DMS 273 (cell line): ENCODE data around the gene LRMDA.
"Not testable (repeated sequence)": the region's sequence is repeated elsewhere in the genome, so short reads cannot be mapped to it uniquely, and the experiment has no call there.

Source experiments
- DNase-seq: peaks from one replicate; lab custom pipeline; 2025; ENCODE audit not compliant: unreplicated experiment; lab: John Stamatoyannopoulos, UW

Gene LRMDA

DNA sequence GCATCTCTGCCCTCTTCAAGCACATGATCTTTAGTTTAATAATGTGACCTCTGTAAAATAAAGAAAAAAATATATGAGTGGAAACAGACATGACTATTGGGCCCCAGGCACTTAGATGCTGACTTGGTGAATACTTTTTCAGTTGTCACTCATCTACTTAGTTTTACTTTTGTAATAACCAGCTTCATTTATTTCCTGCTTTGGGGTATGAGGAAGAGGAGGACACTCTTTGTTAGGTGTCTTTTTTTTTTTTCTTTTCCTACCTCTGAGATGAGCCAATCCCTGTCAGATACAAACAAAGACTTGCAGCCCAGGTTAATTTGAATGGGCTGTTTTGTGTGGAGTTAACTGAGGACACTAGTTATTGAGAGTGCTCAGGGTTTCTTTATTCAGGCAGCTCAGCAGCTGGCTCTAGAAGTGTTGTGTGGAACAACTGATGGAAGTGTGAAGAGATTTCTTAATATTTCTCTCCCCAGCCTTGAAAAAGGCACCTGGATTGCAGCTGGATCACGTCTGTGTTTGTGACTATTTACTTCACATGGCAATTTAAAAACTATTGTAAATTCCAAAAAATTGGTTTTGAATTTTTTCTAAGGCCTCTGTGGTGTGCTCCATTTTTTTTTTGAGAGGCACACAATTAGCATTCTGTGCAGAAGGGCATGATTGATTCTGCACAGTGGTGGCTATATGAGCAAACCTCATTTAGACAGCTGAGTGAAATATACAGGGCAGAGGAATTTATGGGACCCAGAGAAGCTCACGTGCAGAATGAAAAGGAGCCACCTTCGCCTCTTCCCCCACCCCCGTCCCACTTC lies 333.8 kb downstream of the LRMDA start:
- no peak for DNase-seq

DNA sequence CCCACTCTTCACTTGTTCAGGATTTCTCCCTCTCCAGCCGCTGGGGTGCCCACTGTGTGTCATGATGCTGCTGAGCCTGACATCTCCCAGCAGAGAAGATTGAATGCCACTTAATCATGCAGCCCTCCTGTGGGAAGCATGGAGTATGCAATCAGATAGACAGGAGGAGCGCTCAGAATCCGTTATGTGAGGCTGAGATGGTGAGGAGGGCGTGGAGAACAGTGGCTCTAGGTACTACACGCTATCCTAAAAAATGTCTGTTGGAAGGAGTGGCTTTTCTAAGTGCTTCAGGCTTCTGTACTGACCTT lies 334.3 kb downstream of the LRMDA start:
- no peak for DNase-seq

DNA sequence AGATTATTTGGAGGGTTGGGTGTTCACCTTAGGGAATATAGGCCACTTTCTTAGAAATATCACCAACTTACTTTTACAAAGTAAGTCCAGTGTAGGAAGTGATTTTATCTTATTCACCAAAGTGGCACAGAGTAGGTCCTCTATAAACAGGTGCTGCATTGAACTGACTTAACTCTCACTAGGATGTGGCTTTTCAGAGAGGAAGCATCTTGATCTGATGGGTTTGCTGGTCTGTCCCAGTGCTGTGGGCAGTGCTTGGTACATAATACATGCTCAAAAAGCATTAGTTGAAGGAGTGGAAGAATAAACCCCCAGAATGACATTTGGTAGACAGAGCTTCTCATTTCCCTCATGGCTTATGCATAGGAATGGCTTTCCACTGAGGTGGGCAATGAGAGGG lies 334.7 kb downstream of the LRMDA start:
- no peak for DNase-seq

DNA sequence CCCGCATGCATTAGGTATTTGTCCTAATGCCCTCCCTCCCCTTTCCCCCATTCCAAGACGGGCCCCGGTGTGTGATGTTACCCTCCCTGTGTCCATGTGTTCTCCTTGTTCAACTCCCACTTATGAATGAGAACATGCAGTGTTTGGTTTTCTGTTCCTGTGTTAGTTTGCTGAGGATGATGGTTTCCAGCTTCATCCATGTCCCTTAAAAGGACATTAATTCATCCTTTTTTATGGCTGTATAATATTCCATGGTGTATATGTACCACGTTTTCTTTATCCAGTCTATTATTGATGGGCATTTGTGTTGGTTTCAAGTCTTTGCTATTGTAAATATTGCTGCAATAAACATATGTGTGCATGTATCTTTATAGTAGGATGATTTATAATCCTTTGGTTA lies 335.3 kb downstream of the LRMDA start:
- not testable (repeated sequence) for DNase-seq

DNA sequence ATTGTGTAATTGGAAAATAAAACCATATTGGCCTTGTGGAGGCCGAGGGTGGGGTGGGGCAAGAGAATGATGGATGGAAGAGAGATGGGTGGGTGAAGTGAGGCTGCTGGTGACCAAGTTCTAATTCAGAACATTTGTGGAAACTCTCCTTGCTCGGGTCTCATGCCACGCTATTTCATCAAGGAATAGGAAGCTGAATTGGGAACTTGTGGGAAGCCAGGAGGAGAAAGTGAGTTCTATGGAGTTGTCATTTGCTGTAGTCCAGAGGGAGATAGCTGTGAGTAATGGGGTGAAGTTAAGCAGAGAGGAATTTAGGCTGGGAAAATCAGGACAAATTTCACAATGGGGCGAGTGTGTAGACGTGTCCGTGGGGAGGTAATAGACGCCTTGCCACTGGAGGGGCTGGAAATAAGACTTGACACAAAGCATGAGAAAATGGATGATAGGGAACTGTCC lies 339.2 kb downstream of the LRMDA start:
- no peak for DNase-seq

DNA sequence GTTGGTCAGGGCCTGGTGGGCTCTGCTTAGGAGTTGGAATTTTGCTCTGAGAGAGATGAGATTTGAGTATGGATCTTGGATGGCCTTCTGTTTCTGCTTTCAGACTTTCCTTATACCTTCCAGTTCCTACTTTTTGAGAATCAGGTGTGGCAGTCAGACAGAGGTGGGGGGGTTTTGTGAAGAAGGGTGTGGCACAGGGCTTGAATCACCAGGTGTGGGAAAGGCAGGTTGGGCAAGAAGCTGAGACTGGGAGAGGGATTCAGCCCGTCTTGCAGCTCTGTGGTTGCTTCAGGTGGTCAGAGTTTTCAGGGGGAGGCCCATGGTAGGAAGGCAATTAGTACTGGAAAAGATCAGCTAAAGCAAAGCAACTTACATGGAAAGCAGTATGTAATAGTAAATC lies 340.2 kb downstream of the LRMDA start:
- DNase-seq = no peak

DNA sequence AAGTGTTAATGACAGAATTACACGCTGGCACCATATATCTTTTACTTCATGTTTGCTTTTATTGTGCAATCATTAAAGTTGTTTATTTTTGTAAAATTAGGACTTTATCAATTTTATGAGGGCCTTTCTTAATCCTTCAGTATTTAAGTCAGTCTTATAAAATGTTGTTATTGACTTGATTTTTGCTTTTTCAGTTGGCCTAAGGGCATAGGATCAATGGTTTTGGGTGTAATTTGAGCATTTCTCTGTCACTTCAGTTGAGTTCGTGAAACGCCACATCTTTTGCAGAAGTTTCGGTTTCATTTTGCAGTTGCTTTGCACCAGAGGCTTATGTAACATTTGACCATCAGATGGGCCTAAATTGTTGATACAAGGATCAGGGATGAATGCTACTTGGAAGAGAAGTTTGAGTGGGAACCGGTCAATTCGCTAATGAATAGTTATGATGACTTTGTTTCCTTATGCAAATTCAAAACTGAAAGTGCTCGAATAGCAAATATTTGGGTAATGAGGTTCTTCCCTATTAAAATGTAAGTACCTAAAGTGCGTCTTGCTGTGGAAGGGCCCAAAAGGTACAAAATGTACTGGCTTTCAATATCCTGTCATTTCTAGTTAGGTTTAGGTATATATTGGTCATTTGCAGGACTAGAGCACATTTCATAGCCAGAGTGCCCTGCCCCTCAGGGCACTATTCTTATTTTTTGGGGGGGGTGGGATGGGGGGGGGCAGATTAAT lies 340.9 kb downstream of the LRMDA start:
- DNase-seq = no peak

DNA sequence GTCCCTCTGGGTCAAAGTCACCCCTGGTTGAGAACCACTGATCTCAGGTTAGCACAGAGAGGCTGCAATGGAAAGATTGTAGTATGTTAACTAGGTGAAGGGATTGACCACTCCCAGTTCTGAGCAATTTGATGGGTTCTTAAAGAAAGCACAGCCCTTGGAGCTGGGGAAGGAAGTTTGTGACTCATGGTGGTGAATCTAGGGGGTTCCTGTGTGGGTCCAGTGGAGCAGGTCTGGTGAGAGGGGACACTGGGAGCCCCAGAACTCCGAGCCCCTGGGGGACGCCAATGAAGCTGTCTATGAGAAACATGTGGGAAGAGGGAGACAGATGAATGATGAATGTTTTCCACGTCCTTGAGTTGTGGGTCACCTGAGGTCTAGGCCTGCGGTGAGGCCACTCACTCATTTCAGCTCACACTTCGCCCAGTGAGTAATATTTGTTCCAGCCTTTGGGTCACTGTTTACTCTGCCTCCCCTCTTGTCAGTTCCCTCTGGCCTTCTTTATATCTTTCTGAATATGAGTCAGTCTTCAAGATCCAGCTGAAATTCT lies 341.9 kb downstream of the LRMDA start:
- DNase-seq = no peak

DNA sequence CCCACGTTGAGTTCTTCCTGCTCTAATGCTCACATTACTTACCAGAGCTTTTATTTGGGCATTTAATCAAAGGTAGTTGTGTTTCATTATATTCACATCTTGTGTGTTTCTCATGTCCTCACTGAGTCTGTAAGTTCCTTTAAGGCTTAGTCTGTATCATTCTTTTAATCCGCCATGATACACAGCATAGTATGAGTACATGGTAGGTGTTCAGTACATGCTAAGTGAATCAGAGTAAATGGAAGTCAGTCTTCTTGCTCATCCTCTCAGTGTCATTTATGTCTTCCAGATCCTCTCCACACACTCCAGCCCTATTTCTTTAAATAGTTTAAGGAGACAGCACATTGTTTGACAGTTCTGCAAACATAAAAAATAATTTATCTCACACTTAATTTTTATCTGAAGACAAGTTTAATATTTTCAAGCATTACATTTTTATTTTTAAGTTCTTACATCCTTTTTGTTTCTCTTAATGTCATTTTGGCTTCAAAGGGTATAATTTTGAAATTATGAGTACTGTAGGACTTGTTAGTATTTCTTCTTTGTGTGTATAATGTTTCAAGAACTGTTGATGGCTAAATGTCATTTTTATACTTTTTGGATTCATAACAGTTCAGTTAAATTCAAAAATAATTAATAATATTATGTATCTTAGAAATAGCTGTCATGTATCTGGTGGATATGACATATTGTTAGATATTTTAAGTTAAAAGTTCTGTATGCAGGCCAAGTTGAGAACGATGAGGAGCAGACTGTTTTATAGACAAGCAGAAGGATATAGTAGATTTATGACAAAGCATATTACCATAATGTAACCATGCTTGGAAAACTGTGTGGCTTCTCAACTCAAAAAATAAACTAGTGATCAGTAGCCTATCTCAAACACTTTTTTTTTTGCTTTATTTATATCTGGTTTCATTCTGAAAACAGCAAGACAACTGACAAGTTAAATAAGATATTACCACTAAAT lies 342.7 kb downstream of the LRMDA start:
- no peak for DNase-seq

DNA sequence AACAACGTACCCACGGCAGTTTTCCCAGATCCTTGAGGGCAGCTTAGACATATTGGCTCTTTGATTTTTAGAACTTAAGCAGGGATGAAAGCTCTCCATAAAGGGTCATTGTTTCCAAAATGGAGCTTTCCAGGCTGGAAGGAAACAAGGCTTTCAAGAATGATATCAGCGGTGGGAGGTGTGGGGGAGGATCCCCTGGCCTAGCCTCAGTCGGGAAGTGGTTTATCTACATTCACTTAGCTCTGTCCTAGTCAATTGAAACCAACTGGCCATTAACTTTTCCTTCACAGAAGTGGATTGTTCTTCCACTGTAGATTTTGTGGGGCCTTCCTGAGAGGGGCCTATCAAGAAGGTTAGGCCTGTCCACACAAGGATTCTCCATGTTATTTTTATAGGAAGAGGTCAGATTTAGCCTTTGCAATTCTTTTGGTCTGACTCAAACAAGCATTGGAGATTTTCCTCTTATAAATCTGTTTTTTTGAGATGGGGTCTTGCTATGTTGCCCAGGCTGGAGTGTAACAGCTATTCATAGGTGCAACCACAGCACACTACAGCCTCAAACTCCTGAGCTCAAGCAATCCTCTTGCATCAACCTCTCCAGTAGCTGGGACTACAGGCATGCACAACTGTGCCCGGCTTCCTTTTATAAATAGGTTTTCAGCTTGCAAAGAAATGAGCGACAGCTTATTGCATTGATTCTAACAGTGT lies 343.5 kb downstream of the LRMDA start:
- no peak for DNase-seq

DNA sequence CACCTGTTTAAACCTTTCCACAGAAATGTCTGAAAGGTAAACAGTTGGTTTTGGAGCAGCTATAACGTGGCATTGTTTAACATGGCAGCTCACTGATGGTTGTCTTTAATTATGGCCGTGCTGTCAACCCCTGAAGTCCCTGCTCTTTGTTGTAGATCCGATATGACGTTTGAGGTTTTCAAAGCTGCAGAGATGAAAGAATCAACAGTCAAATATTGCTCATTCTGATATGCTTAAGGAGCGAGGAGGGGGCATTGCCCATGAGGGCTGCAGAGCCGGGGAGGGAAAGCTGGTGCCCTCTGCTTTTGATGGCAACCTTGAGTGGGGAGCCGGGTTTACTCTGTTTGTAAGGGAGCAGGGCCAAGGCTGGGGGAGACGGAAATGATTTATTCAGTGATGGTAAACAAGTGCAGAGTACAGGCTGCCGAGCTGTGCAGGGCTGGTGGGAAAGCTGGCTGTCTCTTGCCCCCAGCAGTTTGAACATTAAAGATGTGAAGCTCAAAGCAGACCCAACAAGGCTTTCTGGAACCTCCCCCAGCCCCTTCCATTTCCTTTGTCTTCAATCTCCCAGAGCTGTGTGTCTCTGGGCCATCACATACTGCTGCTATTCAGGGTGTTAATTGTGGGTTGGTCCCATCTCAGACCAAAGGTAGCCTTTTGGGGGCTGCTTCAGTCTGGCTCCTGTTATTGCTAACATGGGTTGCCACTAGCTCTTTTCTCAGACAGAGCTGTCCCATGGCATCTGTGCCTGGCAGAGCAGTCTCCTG lies 345.5 kb downstream of the LRMDA start:
- no peak for DNase-seq

DNA sequence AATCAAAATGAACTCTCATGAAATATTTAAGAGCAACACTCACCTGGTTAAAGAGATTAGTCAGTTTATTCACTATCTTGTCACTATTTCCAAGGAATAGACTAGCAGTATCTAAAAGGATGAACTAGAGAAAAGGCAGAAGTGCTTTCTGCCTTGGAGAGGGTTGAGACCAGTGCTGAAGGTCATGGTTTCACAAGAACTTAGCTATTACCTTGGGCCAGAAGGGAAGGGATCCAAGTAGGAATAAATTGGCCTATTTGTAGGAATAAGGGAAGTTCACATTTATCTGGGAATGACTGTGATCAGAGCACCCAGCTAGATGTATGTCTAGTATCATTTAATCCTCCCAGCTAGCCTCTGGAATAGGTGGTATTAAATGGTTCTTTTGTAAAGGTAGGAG lies 347.2 kb downstream of the LRMDA start:
- DNase-seq = no peak

DNA sequence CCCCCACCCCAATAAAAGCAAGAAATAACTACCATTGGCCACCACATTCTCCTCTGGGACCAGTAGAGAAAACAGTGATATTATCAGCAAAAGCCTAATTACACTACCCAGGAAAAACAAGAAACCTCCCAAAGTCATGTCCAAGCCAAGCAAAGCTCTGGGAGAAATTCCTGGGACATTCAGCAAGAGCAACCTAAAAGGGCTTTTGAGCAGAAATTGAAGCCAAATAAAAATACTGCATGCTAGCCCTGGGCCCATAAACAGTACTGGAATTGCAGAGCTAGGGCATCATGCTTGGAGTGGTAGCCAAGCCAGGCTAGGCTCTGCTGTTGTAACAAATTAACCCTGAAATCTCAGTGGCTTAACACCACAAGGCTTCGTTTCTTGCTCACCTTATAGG lies 347.9 kb downstream of the LRMDA start:
- no peak for DNase-seq

DNA sequence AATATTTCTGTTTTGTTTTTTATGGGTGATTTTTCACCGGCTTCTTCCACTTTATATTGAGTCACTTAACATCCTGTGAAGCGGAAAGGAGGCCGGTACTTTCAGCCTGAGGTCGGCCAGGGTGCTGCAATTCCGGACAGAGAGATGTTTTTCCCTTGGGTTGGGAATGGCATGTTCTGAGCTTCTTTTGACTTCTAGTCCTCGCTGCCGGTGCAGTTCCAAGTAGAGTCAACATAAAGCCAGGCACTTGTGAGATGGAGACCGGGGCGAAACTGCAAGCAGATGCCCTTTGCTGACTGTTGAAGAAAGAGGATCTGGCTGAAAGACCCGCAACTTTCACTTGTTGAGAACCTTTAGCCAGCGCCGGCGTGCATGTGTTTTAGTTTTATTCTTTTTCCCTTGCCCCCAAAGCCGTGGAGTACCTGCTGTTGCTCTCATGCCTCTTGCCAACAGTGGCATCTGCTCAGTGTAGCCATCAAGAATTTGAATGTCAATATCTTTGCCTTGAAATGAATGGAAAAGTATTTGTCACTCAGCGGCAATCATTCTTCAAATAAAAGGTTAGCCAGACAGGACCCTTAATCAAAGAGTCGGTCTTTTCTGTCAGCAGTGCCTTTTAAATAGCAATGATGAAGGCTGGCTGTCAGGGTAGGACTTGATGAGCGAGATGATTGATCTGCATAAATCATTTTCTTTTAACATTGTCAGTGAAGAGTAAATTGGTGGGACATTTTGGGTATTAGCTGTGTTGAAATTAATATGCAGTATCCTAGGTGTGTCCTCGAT lies 351.2 kb downstream of the LRMDA start:
- peak; percentile 24 for DNase-seq

DNA sequence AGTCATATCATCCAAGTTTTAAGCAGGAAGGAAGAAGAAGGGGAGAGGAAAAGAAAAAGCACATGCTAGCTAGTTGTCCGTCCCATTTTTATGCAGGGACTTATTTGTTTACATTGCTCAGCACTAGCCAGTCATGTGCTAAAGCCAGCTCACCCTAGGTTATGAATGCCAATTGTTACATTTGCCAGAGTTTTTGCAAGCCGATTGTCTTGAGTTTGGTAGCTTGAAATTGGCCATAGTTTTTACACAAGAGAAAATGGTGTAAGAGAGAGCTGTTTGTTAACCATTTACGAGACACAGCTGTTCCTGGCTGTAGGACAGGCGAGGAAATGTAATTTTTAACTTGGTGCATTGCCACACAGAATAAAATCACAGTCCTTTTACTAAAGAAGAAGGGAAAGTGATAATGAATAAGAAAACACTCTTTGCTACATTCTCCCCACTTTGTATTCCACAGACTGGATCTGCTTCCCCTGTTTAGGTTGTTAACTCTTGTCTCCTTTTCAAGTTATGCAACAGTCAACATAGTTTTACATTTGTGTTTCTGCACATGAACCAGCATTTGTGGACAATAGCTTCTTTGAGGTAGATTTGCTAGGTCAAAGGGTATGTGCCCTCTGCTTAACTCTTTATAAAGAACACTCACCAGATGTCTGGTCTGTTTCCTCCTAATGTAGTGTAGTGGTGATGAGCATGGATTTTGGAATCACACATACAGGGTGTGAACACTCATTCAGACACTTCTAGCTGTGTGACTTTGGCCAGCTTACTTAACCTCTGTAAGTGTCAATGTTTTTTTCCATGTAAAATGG lies 357.2 kb downstream of the LRMDA start:
- DNase-seq = no peak

DNA sequence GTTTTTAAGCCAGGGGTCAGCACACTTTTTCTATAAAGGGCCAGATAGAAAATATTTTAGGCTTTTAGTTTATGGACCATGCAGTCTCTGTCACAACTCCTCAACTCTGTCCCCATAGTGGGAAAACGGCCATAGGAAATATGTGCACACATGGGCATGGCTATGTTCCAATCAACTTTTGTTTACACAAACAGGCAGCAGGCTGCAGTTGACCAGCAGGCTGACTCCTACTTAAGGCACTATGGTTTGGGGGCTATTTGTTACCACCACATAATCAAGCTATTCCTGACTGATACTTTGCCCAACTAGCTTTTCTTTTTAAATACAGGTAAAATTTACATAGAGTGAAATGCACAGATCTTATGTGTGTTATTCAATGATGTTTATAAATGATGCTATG lies 362.4 kb downstream of the LRMDA start:
- no peak for DNase-seq

DNA sequence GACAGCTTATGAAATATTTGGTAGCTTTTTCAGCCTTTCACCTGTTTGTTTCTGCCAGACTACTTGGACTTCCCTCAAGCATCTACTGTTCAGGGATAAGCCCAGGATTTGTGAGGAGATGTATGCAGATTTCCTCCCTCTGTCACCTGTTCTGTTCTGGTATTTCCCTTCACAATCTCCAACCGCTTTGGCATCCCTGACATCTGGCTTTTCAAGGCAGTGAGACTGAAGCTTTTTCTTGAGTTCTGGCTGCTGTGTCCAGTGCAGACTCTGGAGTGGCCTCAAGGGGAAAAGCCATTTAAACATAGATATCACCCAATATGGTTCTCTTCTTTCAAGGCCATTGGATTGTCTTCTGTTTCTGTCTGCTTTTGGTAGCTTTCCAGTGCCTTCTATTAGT lies 369.7 kb downstream of the LRMDA start:
- no peak for DNase-seq

DNA sequence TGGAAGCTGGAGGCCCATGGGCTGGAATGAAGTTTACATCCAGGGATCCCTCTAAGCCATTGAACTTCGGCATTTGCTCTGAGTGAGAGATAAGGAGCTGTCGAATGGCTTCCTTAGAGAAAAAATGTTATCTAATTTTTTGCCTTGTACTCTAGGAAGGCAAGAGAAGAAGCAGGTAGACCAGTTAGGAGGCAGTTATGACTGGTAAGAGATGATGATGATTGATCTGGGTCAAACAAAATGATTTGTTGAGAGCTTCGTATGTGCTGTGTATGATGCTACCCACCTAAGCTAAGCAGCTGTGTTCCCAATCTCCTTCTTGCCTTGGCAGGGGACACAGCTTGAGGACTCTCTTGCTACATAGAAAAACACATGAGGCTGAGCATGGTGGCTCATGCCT lies 370.2 kb downstream of the LRMDA start:
- DNase-seq = no peak
